Heart right ventricle (tissue), 16 donors: ENCODE measurements around the gene PDHX. TPM values are rescaled to one million over a fixed set of nuclear protein-coding genes. Genes with fewer than 3 reads are reported as not detected.

Source experiments
- ATAC-seq, 8 donors: fragments of 200-7000 bp; cut with Tn5 transposase; one replicate each; pipeline ENCODE4 v1.9.1; 2020; ENCODE audit warnings: mild to moderate bottlenecking in 8 of 8, moderate library complexity in 8 of 8, moderate number of reproducible peaks in 1 of 8
- DNase-seq, 2 donors: peaks; one replicate each; pipeline ENCODE4 v3.0.0-alpha.2; 2020
- H3K27ac ChIP-seq, 10 donors: fragments of 200-600 bp; sonication (generic) in 2 of 10; one replicate each; pipeline versions ENCODE4 v1.5.0 to v1.8.0; 2020 to 2022; ENCODE audit warnings: mild to moderate bottlenecking in 3 of 10
- H3K27me3 ChIP-seq, 7 donors: fragments of 200-600 bp; one replicate each; pipeline ENCODE4 v1.8.0; 2021 to 2022; ENCODE audit warnings: mild to moderate bottlenecking in 2 of 7
- H3K36me3 ChIP-seq, 9 donors: fragments of 200-600 bp; sonication (generic) in 1 of 9; one replicate each; pipeline versions ENCODE4 v1.5.0 to v1.8.0; 2020 to 2022; ENCODE audit warnings: mild to moderate bottlenecking in 2 of 9
- H3K4me1 ChIP-seq, 9 donors: fragments of 200-600 bp; sonication (generic) in 1 of 9; one replicate each; pipeline versions ENCODE4 v1.5.0 to v1.8.0; 2020 to 2022; ENCODE audit warnings: mild to moderate bottlenecking in 4 of 9
- H3K4me3 ChIP-seq, 10 donors: fragments of 200-600 bp; sonication (generic) in 2 of 10; one replicate each; pipeline versions ENCODE4 v1.5.0 to v1.8.0; 2020 to 2022; ENCODE audit warnings: mild to moderate bottlenecking in 7 of 10, moderate library complexity in 2 of 10
- H3K9me3 ChIP-seq, 11 donors: fragments of 200-600 bp in 10 of 11; sonication (generic) in 2 of 11; one replicate each; pipeline versions ENCODE4 v1.5.0 to v1.8.0; 2013 to 2022; ENCODE audit warnings: mild to moderate bottlenecking in 2 of 11, control low read depth in 1 of 11, moderate library complexity in 1 of 11
- CTCF ChIP-seq, 9 donors: fragments of 200-600 bp; sonication (generic) in 2 of 9; IDR thresholded peaks; one replicate each; pipeline versions ENCODE4 v1.5.0 to v1.8.0; 2021 to 2022; ENCODE audit warnings: antibody characterized with exemption in 9 of 9, mild to moderate bottlenecking in 5 of 9, moderate library complexity in 1 of 9
- WGBS, 2 donors: extraction: QIAGEN DNeasy Blood & Tissue Kit; methylation state at CpG; one replicate each; pipeline ENCODE4 v1.1.7; 2013; ENCODE audit warnings: inconsistent platforms in 1 of 2; 5-methylcytosine and 5-hydroxymethylcytosine counted together
- intact Hi-C, 10 donors: fragments of 100-400 bp; cut with DNase I; formaldehyde crosslinking; loops; one replicate each; pipeline versions ENCODE4 v1.11.1 to v1.14.2; 2022
- polyA plus RNA-seq, 2 donors: library from polyadenylated mRNA; stranded (reverse); fragments of 200-250 nt; gene quantifications; one replicate each; pipeline ENCODE4 v1.2.3, GENCODE V29; 2013
- total RNA-seq, 10 donors: library from RNA; stranded (reverse); fragmentation: NEBNext Ultra II Directional in 3 of 10; extraction: Animal tissue kit (Norgen Biotek cat#: 25700) in 3 of 10; gene quantifications; one replicate each; pipeline versions ENCODE4 v1.2.1 to v1.2.4, GENCODE V29; 2021 to 2023
- donor health status: Arrhythmogenic right ventricular cardiomyopathy.
- donor health status: ischemic (EF 13 %, LVEDD 7.1; RV severe dilation, severe dysfunction).
- donor health status: healthy with polysubstance abuse.
- donor health status: DM: no; HTN: yes; CAD: no.
- donor health status: DM: no; HTN: no; CAD: no.
- donor health status: ischemic (EF 25% LVEDD 6.9; RV normal size, moderate dysfunction).
- donor health status: ischemic (EF 25% LVEDD 5.7; RV mildly dilated, moderate dysfunction).
- donor health status: healthy.
- donor health status: DM: yes; HTN: yes; CAD: no.
- donor health status: Ischemic cardiomyopathy.
- donor health status: ischemic (EF 35%, LVEDD 5.7; RV mildly dilated, moderate dysfunction).
- donor health status: nonischemic (EF 11% LVEDD 7.7; RV severe dilation, severe dysfunction).
- donor health status: DM: yes; HTN: yes; CAD: no.
- donor health status: PGD.
- donor health status: ischemic (EF 29% LVEDD 5.4; RV normal size, mild dysfunction).
- donor health status: nonischemic (EF 23%, LVEDD 6.1; RV moderate dilation, normal function).

Gene PDHX
- total and polyA plus RNA-seq, 12 donors: 52.7 to 203 (median 171) TPM

DNA sequence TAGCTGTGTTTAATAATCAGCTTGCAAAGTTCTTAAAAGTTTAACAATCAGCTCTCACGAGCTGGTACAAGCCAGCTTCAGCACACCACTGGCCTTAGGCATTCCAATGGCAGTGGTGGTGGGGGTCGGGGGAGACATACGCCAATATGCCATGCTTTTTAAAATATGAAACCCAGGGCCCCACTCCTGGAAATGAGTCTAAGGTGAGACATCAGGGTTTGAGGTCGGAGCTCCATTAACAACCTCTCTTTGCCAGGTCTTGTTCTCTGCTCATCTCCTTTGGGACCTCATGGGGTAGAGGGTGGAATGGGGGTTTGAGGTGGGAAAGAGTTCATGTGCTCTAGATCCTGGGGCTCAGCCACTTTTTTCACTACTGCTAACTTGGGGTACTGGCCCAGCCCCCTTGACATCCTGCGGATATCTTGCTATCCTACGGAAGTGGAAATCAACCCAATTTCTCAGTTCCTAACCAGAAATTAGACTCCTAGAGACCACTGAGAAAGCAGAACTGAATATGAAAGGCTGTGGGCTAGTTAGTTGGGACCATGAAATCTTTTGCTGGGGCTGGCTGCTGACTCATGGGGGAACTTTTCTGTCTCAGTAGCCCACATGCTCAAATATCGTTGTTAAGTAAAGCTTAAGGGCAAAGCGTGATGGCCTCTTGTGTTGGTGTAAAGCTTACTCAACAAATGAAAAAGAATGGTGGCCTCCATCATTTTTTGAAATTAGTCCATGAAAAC, 90.1 kb downstream of the PDHX start:
- H3K27ac ChIP-seq: no peak overlapping the region
- H3K9me3 ChIP-seq: no peaks in the 10 kb centered on the region
- intact Hi-C loops: loop anchor here in 1 of 10 donors (10.0 kb wide), 1 partner anchor 388 kb away; no protein-coding TSS in a partner anchor
- no peak for TF ChIP-seq CTCF (IDR thresholded peaks at IDR 0.05)
- 93 to 95% methylated on average over 8 of the region's 8 CpGs for WGBS, 2 donors
- H3K4me3 ChIP-seq: no peak overlapping the region
- no peak for DNase-seq
- H3K4me1 ChIP-seq: peaks cover 0 to 20% (median 0%) of the 10 kb centered on the region in 9 donors
- ATAC-seq: peak in 1 of 8 donors; percentile 38
- H3K36me3 ChIP-seq: no peaks in the 10 kb centered on the region
- no peaks in the 10 kb centered on the region for H3K27me3 ChIP-seq

DNA sequence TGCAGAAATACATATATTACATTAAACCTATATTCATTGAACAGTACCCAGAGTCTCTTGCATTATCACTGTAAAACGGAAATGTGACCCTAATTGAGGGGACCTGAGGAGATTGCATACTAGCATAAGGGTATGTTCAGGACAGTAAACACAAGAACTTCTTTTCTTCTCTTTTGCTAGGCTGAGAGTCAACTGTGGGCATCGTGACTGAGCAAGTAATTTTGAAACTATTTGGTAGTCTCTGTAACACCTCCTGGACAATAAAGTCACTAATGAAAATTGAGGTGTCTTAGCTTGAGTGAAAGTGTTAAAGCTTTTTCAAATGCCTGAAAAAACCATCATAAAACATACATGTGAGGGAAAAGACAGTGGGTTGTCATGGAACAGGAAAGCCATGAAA, 90.9 kb downstream of the PDHX start:
- Histone ChIP-seq H3K27me3 (no peaks in the 10 kb centered on the region), H3K4me3 (no peak overlapping the region), H3K4me1 (peaks cover 0 to 20% (median 0%) of the 10 kb centered on the region in 9 donors), H3K9me3 (no peaks in the 10 kb centered on the region), H3K27ac (no peak overlapping the region), H3K36me3 (no peaks in the 10 kb centered on the region)
- intact Hi-C loops: loop anchor here in 1 of 10 donors (10.0 kb wide), 1 partner anchor 388 kb away; no protein-coding TSS in a partner anchor
- WGBS, 2 donors: 70 to 75% methylated on average over 2 of the region's 2 CpGs
- TF ChIP-seq CTCF (IDR thresholded peaks at IDR 0.05): no peak
- ATAC-seq (no peak), DNase-seq (no peak)

DNA sequence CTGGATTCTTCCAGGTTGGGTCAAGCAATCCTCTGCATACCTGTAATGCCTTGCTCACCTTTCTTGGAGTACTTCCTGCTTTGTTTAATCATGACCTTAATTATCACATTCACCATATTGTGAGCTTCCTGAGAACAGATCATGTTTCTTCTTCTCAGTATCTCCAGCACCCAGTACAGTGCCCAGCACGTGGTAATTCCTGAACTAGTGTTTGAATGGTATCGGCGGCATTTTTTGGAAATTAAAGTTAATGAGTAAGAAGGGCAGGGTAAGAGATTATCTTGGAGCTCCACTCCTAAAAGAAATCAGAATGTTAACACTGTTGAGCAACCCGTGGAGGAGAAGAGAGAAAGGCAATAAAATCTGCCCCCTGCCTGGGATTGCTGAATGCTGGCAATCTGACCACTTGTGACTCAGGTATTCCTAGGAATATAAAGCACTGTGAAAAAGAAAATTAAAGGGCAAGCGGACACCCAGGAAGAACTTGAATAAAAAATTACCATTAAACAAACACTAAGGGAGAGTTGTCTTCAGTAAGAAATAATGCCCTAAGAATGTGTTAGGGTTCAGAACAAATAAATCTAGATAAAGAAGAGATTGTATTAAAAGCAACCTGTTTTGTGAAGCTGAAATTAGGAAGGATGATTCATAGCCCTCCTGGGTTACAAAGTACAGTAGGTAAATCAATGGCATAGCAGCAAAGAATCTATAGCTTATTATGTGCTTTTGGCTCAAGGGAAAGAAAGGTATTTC, 92.9 kb downstream of the PDHX start:
- no peak for DNase-seq

More for the DNA sequence above, 92.9 kb downstream of the PDHX start:
- intact Hi-C loops: loop anchor here in 1 of 10 donors (10.0 kb wide), 1 partner anchor 385 kb away; no protein-coding TSS in a partner anchor
- Histone ChIP-seq H3K4me1 (peaks cover 0 to 24% (median 3%) of the 10 kb centered on the region in 9 donors), H3K4me3 (no peak overlapping the region), H3K27me3 (no peaks in the 10 kb centered on the region), H3K9me3 (no peaks in the 10 kb centered on the region), H3K36me3 (no peaks in the 10 kb centered on the region), H3K27ac (no peak overlapping the region)
- ATAC-seq: no peak
- no peak for TF ChIP-seq CTCF (IDR thresholded peaks at IDR 0.05)
- 84 to 88% methylated on average over 5 of the region's 5 CpGs for WGBS, 2 donors
